Caco-2 (cell line): ENCODE results near the gene SERF1B. TPM values are rescaled to one million over a fixed set of nuclear protein-coding genes. Genes with fewer than 3 reads are reported as not detected.
"Not testable (repeated sequence)": the region's sequence is repeated elsewhere in the genome, so short reads cannot be mapped to it uniquely, and the experiment has no call there.

Experiments
- BruUV-seq: library from RNA; stranded (reverse); fragments of 400-500 nt; replicated peaks from 2 replicates; lab custom pipeline; 2021; lab: Mats Ljungman, UMichigan
- CTCF ChIA-PET: fragments of 300-600 bp; sonication (Branson Sonifier 250); formaldehyde crosslinking; loops from one replicate; lab custom pipeline; 2022; ENCODE audit warnings: antibody characterized with exemption; lab: Charles Lee
- POLR2A ChIA-PET: fragments of 300-600 bp; sonication (Branson Sonifier 250); formaldehyde crosslinking; loops from one replicate; lab custom pipeline; 2022; ENCODE audit warnings: antibody characterized with exemption; lab: Charles Lee
- DNase-seq, 2 experiments: peaks; one replicate each; pipeline versions ENCODE4 v3.0.0 to v3.0.0-alpha.2; 2020 to 2022
- H3K27me3 ChIP-seq: replicated peaks from 2 replicates; pipeline ENCODE4 v1.6.0; 2011; ENCODE audit warnings: low read length; ENCODE audit not compliant: control insufficient read depth, insufficient read depth
- H3K36me3 ChIP-seq: 2 replicates; pipeline ENCODE4 v1.5.1; 2011; ENCODE audit warnings: low read length; ENCODE audit not compliant: control insufficient read depth, insufficient read depth
- H3K4me1 ChIP-seq: fragments of 250-450 bp; sonication (Bioruptor Pico); 2 replicates; pipeline ENCODE4 v1.5.1; 2020; ENCODE audit warnings: mild to moderate bottlenecking
- H3K4me3 ChIP-seq: 2 replicates; pipeline ENCODE4 v1.5.1; 2011; ENCODE audit warnings: low read depth, mild to moderate bottlenecking, control low read depth, low read length
- H3K9me3 ChIP-seq: fragments of 250-450 bp; sonication (Bioruptor Pico); 2 replicates; pipeline ENCODE4 v1.5.1; 2020; ENCODE audit warnings: mild to moderate bottlenecking, moderate library complexity
- H3K27ac Mint-ChIP-seq: one replicate; pipeline ENCODE4 v1.8.0; 2022; ENCODE audit warnings: mixed read lengths; ENCODE audit not compliant: unreplicated experiment
- H3K27me3 Mint-ChIP-seq: one replicate; pipeline ENCODE4 v1.8.0; 2022; ENCODE audit warnings: mixed read lengths; ENCODE audit not compliant: insufficient read depth, unreplicated experiment
- H3K36me3 Mint-ChIP-seq: one replicate; pipeline ENCODE4 v1.8.0; 2022; ENCODE audit warnings: mild to moderate bottlenecking, mixed read lengths; ENCODE audit not compliant: insufficient read depth, unreplicated experiment
- H3K4me1 Mint-ChIP-seq: one replicate; pipeline ENCODE4 v1.8.0; 2022; ENCODE audit warnings: low read depth, mixed read lengths; ENCODE audit not compliant: unreplicated experiment
- H3K4me3 Mint-ChIP-seq: one replicate; pipeline ENCODE4 v1.8.0; 2022; ENCODE audit warnings: mild to moderate bottlenecking, moderate library complexity, mixed read lengths; ENCODE audit not compliant: unreplicated experiment
- H3K9me3 Mint-ChIP-seq: one replicate; pipeline ENCODE4 v1.8.0; 2022; ENCODE audit warnings: mixed read lengths; ENCODE audit not compliant: unreplicated experiment
- intact Hi-C: fragments of 100-400 bp; cut with micrococcal nuclease; formaldehyde crosslinking; loops from one replicate; pipeline ENCODE4 v1.10.0; 2022; ENCODE audit not compliant: unreplicated experiment
- total RNA-seq: library from RNA; stranded (reverse); gene quantifications from 2 replicates; pipeline ENCODE4 v1.2.3, GENCODE V29; 2022

SERF1B gene
- total RNA-seq, 1 experiment from 2014 or later, result 38.5 TPM

DNA sequence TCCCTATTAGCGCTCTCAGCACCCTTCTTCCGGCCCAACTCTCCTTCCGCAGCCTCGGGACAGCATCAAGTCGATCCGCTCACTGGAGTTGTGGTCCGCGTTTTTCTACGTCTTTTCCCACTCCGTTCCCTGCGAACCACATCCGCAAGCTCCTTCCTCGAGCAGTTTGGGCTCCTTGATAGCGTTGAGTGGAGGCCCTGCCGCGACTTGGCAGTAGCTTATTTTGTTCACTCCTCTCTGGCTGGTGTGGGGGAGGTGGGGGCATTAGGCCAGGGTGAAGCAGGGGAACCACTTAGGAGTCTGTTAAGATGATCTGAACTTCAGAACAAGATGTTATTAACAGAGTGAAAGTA, 24.7 kb downstream of the SERF1B start:
- POLR2A ChIA-PET, H3K4me1 ChIP-seq, H3K9me3 ChIP-seq, H3K4me3 Mint-ChIP-seq, H3K27ac Mint-ChIP-seq, H3K36me3 ChIP-seq, intact Hi-C loops, H3K4me3 ChIP-seq, H3K4me1 Mint-ChIP-seq, H3K27me3 ChIP-seq, BruUV-seq, H3K36me3 Mint-ChIP-seq, DNase-seq, H3K9me3 Mint-ChIP-seq, CTCF ChIA-PET, H3K27me3 Mint-ChIP-seq: not testable (repeated sequence)

DNA sequence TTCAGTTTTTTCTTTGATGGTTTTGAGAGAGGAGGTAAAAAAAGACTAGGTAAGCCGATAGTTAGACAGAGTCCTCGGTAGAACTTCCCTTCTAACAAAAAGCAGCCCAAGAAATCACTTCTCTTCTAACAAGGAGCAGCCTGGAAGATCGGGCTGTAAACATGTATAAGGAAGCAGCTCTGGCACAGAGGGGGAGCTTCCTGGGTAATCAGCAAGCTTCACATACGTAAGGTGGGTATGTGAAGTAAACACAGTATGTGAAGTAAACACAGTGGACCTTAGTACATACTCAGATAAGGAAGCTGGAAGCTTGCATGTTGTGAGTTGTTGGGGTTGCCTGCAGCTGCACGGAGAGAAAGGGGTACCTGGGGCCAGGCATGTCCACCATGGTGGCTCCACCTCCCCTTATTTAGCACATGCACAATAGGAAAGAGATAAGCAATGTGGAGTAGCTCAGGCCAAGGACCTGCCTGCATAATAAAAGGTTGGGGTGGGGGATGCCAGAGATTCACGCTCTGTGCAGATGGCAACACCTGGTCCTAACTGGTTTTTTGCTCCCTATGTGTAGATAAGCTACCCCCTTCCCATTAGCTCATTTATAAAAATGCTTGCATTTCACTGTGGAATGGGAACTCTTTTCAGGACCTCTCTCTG, 31.4 kb downstream of the SERF1B start:
- POLR2A ChIA-PET, H3K4me3 ChIP-seq, H3K4me1 ChIP-seq, BruUV-seq, H3K27ac Mint-ChIP-seq, DNase-seq, H3K36me3 ChIP-seq, H3K27me3 ChIP-seq, CTCF ChIA-PET, H3K4me3 Mint-ChIP-seq, intact Hi-C loops, H3K4me1 Mint-ChIP-seq, H3K27me3 Mint-ChIP-seq, H3K9me3 ChIP-seq, H3K36me3 Mint-ChIP-seq, H3K9me3 Mint-ChIP-seq: not testable (repeated sequence)

DNA sequence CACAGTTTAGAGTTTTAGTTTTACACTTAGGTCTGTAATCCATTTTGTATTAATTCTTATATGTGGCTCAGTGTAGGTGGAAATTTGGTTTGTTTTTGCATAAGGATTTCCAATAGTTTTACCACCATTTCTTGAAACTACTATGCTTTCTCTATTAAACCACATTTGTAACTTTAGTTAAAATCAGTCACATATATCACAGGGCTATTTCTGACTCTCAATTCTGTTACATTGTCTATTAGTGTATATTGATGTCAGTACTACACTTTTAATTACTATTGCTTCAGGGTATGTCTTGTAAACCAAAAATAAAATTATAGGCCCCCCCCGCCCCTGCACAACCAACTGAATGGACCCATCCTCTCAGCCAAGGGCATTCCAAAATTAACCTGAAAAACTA, 32.1 kb downstream of the SERF1B start:
- BruUV-seq, POLR2A ChIA-PET, H3K9me3 ChIP-seq, H3K36me3 Mint-ChIP-seq, CTCF ChIA-PET, H3K4me3 ChIP-seq, intact Hi-C loops, DNase-seq, H3K27me3 ChIP-seq, H3K36me3 ChIP-seq, H3K4me1 Mint-ChIP-seq, H3K4me3 Mint-ChIP-seq, H3K9me3 Mint-ChIP-seq, H3K4me1 ChIP-seq, H3K27me3 Mint-ChIP-seq, H3K27ac Mint-ChIP-seq: not testable (repeated sequence)

DNA sequence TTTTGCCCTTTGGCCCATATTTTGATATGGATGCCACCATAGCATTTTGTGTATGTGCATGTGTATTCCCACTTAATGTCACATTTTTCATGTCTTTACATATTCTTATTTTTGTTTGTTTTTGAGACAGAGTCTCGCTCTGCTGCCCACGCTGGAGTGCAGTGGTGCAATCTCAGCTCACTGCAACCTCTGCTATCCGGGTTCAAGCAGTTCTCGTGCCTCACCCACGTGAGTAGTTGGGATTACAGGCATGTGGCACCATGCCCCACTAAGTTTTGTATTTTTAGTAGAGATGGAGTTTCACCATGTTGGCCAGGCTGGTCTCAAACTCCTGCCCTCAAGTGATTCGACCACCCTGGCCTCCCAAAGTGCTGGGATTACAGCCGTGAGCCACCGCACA, 52.6 kb downstream of the SERF1B start:
- H3K36me3 Mint-ChIP-seq, H3K4me3 ChIP-seq, H3K4me3 Mint-ChIP-seq, H3K27ac Mint-ChIP-seq, POLR2A ChIA-PET, H3K27me3 ChIP-seq, BruUV-seq, H3K4me1 Mint-ChIP-seq, DNase-seq, H3K27me3 Mint-ChIP-seq, H3K36me3 ChIP-seq, CTCF ChIA-PET, H3K9me3 ChIP-seq, H3K9me3 Mint-ChIP-seq, intact Hi-C loops, H3K4me1 ChIP-seq: not testable (repeated sequence)

DNA sequence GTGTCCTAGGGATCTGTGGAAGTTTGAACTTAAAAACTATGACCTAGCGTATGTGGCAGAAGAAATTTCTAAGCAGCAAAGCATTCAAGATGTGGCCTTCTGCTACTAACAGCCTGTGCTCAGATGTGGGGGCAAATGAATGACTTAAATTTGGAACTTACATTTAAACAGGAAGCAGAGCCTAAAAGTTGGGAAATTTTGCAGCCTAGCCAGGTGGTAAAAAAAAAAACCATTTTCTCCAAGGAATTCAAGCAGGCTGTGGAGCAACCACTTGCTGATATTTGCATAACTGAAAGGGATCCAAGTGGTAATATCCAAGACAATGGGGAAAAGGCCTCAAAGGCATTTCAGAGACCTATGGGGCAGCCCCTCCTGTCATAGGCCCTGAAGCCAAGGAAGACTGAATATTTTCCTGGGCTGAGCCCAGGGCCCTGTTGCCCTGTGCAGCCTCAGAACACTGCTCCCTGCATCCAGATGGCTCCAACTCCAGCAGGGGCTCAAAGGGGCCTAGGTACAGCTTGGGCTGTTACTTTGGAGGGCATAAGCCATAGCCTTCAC, 63.9 kb downstream of the SERF1B start:
- H3K4me3 Mint-ChIP-seq, H3K27me3 Mint-ChIP-seq, H3K27me3 ChIP-seq, H3K4me1 ChIP-seq, POLR2A ChIA-PET, H3K4me1 Mint-ChIP-seq, DNase-seq, intact Hi-C loops, H3K27ac Mint-ChIP-seq, H3K36me3 ChIP-seq, H3K9me3 Mint-ChIP-seq, H3K4me3 ChIP-seq, H3K9me3 ChIP-seq, CTCF ChIA-PET, H3K36me3 Mint-ChIP-seq, BruUV-seq: not testable (repeated sequence)

DNA sequence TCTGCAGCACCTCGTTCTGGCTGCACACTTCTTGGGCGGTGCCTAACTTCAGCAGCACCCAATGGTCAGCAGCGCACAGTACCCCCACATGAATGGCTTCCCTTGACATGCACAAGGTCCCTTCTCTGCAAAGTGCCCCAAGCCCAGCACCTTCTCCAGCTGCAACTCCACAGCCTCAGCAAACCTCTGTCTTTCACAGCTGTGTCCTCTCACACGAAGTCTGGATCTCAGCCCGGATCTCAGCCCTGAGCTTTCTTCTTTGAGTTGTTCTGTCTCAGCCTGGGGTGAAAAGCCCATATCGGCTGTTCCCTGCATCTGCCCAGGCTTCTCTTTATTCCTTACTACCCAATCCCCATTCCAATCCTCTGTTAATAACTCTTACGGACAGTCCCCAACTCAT, 66.7 kb downstream of the SERF1B start:
- POLR2A ChIA-PET, DNase-seq, H3K4me3 ChIP-seq, CTCF ChIA-PET, H3K4me1 Mint-ChIP-seq, H3K27me3 Mint-ChIP-seq, BruUV-seq, intact Hi-C loops, H3K27ac Mint-ChIP-seq, H3K27me3 ChIP-seq, H3K36me3 Mint-ChIP-seq, H3K36me3 ChIP-seq, H3K4me1 ChIP-seq, H3K9me3 Mint-ChIP-seq, H3K9me3 ChIP-seq, H3K4me3 Mint-ChIP-seq: not testable (repeated sequence)
